ENCODE data around the gene USH1C. TPM values are rescaled to one million over a fixed set of nuclear protein-coding genes. Genes with fewer than 3 reads are reported as not detected.

The USH1C gene
- total and polyA plus RNA-seq, 9 of the 15 experiments (the other 6 are each of a cell fraction or from before 2014, with no cell fraction given), result 0.04 TPM; not detected in 8

DNA sequence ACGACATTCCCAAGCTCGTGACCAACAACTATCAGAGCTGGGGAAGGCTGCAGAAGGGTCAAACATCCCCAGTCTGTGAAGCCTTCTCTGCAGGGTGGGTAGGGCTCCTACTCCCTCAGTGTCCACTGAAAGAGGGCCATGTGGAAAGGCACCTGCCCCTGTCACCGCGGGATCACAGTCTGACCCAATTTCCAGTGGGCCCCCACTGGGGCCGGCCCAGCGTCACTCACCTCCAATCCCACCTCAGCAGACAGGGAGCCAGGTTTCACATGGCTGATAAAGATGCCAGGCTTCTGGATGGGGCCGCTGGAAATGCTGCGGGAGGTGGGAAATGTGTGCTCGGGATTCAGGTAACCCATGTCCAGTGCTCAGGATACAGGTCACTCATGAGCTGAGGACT is 20.0 kb downstream of the USH1C start (continued):
- TF ChIP-seq, protein P1, sequence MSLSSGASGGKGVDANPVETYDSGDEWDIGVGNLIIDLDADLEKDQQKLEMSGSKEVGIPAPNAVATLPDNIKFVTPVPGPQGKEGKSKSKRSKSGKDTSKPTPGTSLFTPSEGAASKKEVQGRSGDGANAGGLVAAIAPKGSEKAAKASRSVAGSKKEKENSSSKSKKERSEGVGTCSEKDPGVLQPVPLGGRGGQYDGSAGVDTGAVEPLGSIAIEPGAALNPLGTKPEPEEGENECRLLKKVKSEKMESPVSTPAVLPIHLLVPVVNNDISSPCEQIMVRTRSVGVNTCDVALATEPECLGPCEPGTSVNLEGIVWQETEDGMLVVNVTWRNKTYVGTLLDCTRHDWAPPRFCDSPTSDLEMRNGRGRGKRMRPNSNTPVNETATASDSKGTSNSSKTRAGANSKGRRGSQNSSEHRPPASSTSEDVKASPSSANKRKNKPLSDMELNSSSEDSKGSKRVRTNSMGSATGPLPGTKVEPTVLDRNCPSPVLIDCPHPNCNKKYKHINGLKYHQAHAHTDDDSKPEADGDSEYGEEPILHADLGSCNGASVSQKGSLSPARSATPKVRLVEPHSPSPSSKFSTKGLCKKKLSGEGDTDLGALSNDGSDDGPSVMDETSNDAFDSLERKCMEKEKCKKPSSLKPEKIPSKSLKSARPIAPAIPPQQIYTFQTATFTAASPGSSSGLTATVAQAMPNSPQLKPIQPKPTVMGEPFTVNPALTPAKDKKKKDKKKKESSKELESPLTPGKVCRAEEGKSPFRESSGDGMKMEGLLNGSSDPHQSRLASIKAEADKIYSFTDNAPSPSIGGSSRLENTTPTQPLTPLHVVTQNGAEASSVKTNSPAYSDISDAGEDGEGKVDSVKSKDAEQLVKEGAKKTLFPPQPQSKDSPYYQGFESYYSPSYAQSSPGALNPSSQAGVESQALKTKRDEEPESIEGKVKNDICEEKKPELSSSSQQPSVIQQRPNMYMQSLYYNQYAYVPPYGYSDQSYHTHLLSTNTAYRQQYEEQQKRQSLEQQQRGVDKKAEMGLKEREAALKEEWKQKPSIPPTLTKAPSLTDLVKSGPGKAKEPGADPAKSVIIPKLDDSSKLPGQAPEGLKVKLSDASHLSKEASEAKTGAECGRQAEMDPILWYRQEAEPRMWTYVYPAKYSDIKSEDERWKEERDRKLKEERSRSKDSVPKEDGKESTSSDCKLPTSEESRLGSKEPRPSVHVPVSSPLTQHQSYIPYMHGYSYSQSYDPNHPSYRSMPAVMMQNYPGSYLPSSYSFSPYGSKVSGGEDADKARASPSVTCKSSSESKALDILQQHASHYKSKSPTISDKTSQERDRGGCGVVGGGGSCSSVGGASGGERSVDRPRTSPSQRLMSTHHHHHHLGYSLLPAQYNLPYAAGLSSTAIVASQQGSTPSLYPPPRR (CRISPR knock-in tag; IDR thresholded peaks at IDR 0.05; ENCODE audit: borderline replicate concordance), result no peak
- TF ChIP-seq TSC22D4 (tag; IDR thresholded peaks at IDR 0.05) (no peak), PHF20 (IDR thresholded peaks at IDR 0.05; ENCODE audit: partially characterized antibody) (no peak), SP1 (CRISPR knock-in tag; IDR thresholded peaks at IDR 0.05) (no peak)
- TF ChIP-seq, protein P2, sequence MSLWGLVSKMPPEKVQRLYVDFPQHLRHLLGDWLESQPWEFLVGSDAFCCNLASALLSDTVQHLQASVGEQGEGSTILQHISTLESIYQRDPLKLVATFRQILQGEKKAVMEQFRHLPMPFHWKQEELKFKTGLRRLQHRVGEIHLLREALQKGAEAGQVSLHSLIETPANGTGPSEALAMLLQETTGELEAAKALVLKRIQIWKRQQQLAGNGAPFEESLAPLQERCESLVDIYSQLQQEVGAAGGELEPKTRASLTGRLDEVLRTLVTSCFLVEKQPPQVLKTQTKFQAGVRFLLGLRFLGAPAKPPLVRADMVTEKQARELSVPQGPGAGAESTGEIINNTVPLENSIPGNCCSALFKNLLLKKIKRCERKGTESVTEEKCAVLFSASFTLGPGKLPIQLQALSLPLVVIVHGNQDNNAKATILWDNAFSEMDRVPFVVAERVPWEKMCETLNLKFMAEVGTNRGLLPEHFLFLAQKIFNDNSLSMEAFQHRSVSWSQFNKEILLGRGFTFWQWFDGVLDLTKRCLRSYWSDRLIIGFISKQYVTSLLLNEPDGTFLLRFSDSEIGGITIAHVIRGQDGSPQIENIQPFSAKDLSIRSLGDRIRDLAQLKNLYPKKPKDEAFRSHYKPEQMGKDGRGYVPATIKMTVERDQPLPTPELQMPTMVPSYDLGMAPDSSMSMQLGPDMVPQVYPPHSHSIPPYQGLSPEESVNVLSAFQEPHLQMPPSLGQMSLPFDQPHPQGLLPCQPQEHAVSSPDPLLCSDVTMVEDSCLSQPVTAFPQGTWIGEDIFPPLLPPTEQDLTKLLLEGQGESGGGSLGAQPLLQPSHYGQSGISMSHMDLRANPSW (CRISPR knock-in tag; IDR thresholded peaks at IDR 0.05), result no peak
